Ureter (tissue), 1 donor: ENCODE results near the gene MT1F. TPM values are rescaled to one million over a fixed set of nuclear protein-coding genes. Genes with fewer than 3 reads are reported as not detected.
A peak's percentile ranks its signal among the peaks of the same experiment; 100 is the strongest.
"Not testable (repeated sequence)": the region's sequence is repeated elsewhere in the genome, so short reads cannot be mapped to it uniquely, and the experiment has no call there.

Experiments used
- DNase-seq: peaks from one replicate; pipeline ENCODE4 v3.0.0-alpha.2; 2020; ENCODE audit warnings: low spot score
- total RNA-seq: library from RNA; stranded (reverse); gene quantifications from one replicate; pipeline ENCODE4 v1.2.4, GENCODE V29; 2023
- donor health status: DM: yes; HTN: yes; CAD: no.

Gene MT1F
- total RNA-seq, 1 donor from 2014 or later = 8.7 TPM

DNA sequence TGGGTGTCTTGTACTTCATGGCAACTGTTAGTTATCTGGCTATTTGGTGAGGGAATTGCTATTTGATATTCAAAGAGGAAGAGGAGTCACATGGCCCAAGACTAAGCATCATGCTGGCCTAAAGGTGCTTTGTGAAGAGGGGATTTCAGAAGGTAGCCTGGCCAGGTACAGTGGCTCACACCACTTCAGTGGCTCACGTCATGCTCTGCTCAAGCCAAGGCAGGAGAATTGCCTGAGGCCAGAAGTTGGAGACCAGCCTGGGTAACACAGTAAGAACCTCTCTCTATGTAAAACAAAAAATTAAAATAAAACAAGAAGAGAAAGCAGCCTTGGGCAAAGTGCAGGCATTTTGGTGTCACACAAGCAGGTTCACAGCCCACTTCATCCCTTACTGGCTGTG lies 12.4 kb upstream of the MT1F start:
- DNase-seq = no peak

DNA sequence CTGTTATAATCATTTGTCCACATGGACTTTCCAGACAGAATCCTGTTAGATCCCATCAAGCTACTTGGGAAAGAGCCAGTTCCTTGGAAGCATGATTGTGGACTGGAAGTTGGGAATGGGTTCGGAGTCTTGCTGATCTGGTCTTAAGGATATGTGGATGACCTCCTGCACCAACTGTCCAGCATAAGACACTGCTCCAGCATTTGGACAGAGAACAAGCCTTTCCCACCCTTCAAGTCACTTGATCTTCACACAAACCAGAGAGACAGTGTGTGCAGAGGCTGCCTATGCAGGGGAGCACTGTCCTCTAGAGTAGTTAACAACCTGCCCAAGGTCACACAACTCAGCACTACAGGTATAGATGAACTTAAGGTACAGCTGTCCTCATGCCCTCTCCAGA lies 11.9 kb upstream of the MT1F start:
- DNase-seq = no peak

- no peak for DNase-seq
Observed at GRCh38 chr16:56647641-56648431, 9.9 kb upstream of the MT1F start.

GRCh38 chr16:56649271-56649670 lies 8.5 kb upstream of the MT1F start:
- DNase-seq = no peak

DNA sequence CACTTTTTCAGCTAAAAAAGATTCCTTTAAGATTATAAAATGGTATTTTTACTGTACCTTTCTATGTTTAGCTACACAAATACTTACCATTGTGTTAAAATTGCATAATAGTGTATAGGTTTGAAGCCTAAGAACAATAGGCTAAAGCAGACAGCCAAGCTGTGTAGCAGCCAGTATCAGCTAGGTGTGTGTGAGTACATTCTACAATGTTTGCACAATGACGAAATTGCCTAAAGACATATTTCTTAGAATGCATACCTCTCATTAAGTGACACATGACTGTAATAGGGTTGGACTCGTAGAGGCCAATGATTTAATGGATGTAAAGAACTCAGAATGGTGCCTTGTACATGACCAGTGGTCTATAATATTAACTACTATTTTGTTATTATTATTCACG lies 7.9 kb upstream of the MT1F start:
- no peak for DNase-seq

GRCh38 chr16:56651586-56651985 lies 6.2 kb upstream of the MT1F start, which contains the start of gene MT1B:
TSS of gene MT1B (plus strand) at chr16:56651886. CDS start at chr16:56651954, 68 bp downstream.
- no peak for DNase-seq

GRCh38 chr16:56652600-56652999 lies 5.2 kb upstream of the MT1F start:
- no peak for DNase-seq

- DNase-seq = no peak
Observed at GRCh38 chr16:56653218-56653617, 4.5 kb upstream of the MT1F start.

GRCh38 chr16:56658327-56658875 lies 642 bp downstream of the MT1F start:
- no peak for DNase-seq

DNA sequence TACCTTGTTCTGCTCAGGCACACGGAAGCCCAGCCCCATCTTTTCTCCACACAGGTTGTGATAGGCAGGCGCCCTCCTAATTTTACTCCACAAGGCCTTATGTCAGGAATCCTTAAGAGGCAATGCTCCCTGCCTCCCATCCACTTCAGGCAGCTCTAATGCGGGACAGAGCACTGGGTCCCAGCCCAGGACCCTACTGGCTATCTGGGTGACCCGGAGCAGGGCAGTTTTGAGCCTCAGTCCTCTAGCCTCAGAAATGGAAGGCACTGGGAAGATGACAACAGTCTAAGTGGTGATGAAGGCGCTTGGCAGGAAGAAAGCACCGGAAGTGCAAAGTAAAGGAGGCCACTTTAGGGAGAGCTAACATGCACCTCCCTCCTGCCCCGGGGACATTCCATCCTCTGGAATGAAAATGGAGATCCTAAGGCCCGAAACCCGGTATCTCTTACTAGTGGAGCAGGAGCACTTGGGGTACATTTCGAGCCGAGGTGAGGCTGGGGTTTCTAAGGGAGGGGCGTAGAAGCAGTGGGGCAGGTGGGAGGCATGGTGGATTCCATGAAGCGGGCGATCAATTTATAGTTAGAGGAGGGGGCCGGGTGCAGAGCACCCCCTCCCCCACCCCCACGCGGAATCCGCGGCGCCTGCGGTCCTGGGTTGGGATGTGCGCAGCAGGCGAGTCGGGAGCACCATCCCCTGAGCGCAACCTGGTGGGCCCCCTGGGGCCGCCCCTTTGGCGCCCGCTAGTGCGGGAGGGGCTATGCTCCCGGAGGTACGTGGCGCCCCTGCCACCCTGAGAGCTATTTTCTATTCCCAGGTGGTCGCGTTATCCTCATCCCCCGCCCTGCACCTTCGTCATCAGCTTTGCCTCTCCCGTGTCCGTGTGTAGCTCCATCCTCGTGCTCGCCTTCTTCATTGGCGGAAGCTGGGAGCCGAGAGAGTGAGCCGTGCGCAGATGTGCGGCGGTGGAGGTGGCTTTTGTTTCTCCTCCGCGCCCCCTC lies 4.9 kb downstream of the MT1F start:
- DNase-seq = no peak

DNA sequence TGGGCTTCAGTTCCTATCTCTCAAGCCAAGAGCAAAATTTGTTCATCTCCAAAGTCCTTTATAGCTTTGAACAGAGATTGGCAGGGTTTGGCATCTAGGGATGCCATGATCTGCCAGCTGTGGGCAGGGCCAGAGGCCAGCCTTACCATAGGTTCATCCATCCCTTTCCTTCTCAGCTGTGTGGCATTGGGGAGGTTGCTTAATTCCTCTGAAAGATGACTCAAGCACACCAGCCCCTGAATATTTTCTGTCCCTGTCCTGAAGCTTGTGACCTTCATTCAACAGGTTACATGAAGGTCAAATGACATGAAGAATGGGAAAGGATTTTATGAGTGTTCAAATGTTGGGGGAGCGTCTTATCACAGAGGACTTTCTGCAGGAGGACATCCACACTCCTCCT lies 6.7 kb downstream of the MT1F start:
- no peak for DNase-seq

GRCh38 chr16:56665286-56666261 lies 7.8 kb downstream of the MT1F start:
- not testable (repeated sequence) for DNase-seq

DNA sequence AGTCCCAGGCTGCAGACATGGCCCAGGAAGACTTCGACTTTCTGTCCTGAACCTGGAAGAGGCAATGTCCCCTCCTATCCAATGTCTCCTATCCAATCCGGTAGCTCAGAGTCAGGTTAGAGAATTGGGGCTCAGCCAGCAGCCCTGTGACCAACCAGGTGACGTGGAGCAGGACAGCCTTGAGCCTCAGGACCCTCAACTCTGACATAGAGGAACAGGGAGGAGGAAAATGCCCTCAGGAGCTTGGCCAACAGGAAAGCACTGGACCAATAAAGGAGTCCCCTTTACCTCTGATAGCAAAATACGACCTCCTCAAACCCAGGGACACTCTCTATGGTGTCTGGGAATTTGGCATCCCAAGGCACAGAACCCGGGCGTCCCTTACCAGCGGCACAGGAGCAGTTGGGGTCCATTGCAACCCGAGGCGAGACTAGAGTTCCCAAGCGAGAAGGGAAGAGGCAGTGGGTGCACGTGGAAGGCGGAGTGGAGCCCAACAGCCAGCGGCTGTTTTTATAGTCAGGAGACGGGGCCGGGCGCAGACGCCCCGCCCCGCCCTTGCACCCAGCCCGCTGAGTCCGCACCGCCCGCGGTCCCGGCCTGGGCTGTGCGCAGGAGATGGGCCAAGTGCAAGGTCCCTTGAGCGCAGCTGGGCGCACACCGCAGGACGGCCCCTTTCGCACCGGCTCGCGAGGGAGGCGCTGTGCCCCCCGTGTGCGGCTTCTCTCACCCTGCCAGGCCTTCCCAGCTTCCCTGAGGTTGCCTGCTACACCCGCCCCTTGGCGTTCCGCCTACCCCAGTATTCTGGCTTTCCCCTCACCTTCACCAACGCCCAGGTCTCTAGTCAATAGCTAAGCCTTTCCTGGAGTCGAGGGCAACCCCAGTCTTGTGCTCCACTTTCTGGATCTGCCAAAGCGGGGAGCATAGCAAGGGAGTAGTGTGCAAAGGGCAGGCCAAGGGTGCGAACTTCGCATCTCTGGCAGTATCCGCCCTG lies 10.1 kb downstream of the MT1F start, which contains the start of gene MT1G:
Gene MT1G, minus strand, starts transcription at position 485 of the 991 bp plus-strand sequence. Its CDS starts 72 bp downstream, at position 413.
- DNase-seq = peak; percentile 52

DNA sequence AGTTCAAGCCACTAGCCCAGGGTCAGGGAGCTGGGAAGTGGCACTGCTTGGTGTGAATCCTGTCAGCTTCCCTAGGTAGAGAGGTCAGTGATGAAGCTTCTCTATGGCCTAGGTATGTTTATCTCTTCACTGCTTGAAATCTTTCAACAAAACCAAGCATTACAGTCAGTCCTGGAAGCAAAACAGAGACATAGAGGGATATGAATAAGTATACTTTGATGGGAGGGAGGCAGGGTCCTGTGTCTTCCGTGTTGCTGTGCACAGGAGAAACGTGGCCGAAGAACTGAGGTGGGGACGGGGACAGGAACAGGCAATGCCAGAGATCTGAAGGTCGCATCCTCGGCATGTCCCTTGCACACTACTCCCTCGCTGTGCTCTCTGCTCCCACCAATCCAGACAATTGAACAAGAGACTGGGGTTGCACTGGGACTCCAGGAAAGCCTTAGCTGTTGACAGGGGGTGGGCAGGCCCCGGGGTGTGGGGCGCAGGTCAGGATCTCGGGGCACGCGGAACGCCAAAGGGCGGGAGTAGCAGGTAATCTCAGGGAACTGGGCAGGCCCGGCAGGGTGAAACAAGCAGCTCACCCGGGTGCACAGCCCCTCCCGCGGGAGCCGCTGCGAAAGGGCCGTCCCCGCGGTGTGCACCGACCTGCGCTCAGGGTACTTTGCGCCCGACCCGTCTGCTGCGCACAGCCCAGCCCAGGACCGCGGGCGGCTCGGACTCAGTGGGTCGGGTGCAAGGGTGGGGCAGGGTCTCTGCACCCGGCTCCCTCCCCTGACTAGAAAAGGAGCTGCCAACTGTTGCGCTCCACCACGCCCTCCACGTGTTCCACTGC lies 11.5 kb downstream of the MT1F start, which contains the start of gene MT1H:
Gene MT1H, plus strand, starts transcription at position 810 of the 835 bp plus-strand sequence. CDS start 71 bp downstream, outside the sequence.
- DNase-seq = no peak

DNA sequence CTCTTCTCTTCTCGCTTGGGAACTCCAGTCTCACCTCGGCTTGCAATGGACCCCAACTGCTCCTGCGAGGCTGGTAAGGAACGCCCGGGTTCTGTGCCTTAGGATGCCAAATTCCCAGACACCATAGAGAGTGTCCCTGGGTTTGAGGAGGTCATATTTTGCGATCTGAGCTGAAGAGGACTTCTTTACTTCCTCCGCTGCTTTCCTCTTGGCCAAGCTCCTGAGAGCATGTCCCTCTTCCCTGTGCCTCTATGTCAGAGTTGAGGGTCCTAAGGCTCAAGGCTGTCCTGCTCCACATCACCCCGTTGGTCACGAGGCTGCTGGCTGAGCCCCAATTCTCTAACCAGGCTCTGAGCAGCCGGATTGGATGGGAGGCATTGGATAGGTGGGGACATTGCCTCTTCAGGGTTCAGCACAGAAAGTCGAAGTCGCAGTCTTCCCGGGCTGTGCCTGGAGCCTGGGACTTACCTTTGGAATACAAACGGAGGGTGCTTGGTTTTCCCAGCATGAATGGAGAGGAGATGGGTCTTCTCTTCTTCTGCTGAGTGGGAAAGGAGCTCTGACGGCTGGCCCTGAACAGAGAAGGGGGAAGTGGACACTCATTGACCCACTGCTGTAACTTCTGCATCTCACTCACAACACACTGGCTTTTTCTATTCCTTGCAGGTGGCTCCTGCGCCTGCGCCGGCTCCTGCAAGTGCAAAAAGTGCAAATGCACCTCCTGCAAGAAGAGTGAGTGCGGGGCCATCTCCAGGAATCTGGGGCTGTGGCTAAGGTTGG lies 12.3 kb downstream of the MT1F start:
- DNase-seq = no peak

DNA sequence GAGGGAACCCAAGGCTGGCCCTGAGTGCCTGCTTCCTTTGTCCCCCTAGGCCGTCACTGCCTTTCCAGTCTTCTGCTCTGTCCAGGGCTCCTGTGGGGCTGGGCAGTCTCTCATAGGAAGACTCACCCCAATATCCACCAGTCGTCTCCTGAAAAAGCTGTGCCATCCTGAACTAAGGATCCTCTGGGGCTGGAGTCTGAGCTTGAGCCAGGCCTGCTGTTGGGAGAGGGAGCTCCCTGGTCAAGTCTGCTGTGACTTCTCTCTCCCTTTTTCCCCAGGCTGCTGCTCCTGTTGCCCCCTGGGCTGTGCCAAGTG lies 12.8 kb downstream of the MT1F start:
- DNase-seq = no peak

- not testable (repeated sequence) for DNase-seq
Observed at GRCh38 chr16:56671691-56672090, 13.9 kb downstream of the MT1F start.

DNA sequence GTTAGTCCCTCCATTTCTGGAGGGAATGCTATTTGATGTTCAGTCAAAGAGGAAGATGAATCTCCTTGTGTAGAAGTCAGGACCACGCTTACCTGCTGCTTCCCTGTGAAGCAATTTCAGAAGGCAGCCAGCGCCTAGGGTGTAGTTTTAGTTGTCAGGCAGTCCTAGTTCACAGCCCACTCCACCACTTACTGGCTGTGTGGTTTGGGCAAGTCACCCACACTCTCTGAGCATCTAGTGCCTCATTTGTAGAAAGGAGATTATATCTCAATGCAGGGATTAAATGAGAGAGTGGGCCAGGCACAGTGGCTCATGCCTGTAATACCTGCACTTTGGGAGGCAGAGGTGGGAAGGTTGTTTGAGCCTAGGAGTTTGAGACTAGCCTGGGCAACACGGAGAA lies 14.4 kb downstream of the MT1F start:
- DNase-seq = not testable (repeated sequence)
